IPS-NIHi7 (cell line): ENCODE data around the gene KIAA1328.

Source experiments
- DNase-seq: peaks from one replicate; pipeline ENCODE4 v3.0.0; 2012; ENCODE audit warnings: mixed read lengths; ENCODE audit errors: extremely low spot score

The KIAA1328 gene

GRCh38 chr18:37218022-37218590 lies 389.2 kb downstream of the KIAA1328 start:
- DNase-seq, result no peak

GRCh38 chr18:37219257-37219656 lies 390.3 kb downstream of the KIAA1328 start:
- no peak for DNase-seq

GRCh38 chr18:37222354-37222998 lies 393.5 kb downstream of the KIAA1328 start:
- no peak for DNase-seq

- DNase-seq, result no peak
These were observed 394.1 kb downstream of the KIAA1328 start for GRCh38 chr18:37222999-37223378.

GRCh38 chr18:37225279-37225678 lies 396.4 kb downstream of the KIAA1328 start:
- DNase-seq, result no peak

- no peak for DNase-seq
These were observed 401.8 kb downstream of the KIAA1328 start for GRCh38 chr18:37230768-37231167.

- no peak for DNase-seq
These were observed 402.3 kb downstream of the KIAA1328 start for GRCh38 chr18:37231251-37231650.

- no peak for DNase-seq
These were observed 406.7 kb downstream of the KIAA1328 start for GRCh38 chr18:37235583-37235982.

GRCh38 chr18:37238282-37239108 lies 409.6 kb downstream of the KIAA1328 start:
- no peak for DNase-seq

- no peak for DNase-seq
These were observed 413.2 kb downstream of the KIAA1328 start for GRCh38 chr18:37242091-37242490.

- DNase-seq, result no peak
These were observed 414.1 kb downstream of the KIAA1328 start for GRCh38 chr18:37242826-37243560.

GRCh38 chr18:37243741-37244140 lies 414.8 kb downstream of the KIAA1328 start:
- peak; percentile 57 for DNase-seq

- DNase-seq, result no peak
These were observed 415.7 kb downstream of the KIAA1328 start for GRCh38 chr18:37244618-37245017.

GRCh38 chr18:37246779-37247340 lies 417.9 kb downstream of the KIAA1328 start:
- no peak for DNase-seq

GRCh38 chr18:37247497-37248161 lies 418.7 kb downstream of the KIAA1328 start:
- DNase-seq, result no peak

GRCh38 chr18:37248281-37248680 lies 419.4 kb downstream of the KIAA1328 start:
- no peak for DNase-seq

GRCh38 chr18:37249171-37249886 lies 420.4 kb downstream of the KIAA1328 start:
- no peak for DNase-seq

- DNase-seq, result no peak
These were observed 421.1 kb downstream of the KIAA1328 start for GRCh38 chr18:37249895-37250618.

- no peak for DNase-seq
These were observed 422.8 kb downstream of the KIAA1328 start for GRCh38 chr18:37251679-37252078.

GRCh38 chr18:37252342-37252741 lies 423.4 kb downstream of the KIAA1328 start:
- DNase-seq, result no peak
